PFSK-1 (cell line): Measurements from ENCODE around the gene USH2A.

Experiments used
- POLR2AphosphoS5 ChIP-seq: IDR thresholded peaks from 2 replicates; pipeline ENCODE4 v1.6.1; 2012; ENCODE audit warnings: low read depth, mild to moderate bottlenecking, control low read depth, low read length, moderate library complexity
- SIN3A ChIP-seq: IDR thresholded peaks from 2 replicates; pipeline ENCODE4 v1.6.1; 2012; ENCODE audit warnings: mild to moderate bottlenecking, low read length, moderate library complexity, borderline replicate concordance; ENCODE audit not compliant: insufficient read depth
- TAF1 ChIP-seq: IDR thresholded peaks from 2 replicates; pipeline ENCODE4 v1.6.1; 2012; ENCODE audit warnings: low read length, control low read depth, borderline replicate concordance; ENCODE audit not compliant: insufficient read depth
- TF ChIP-seq, protein P1 (sequence below), 2 experiments: IDR thresholded peaks; 2 replicates each; pipeline versions ENCODE4 v1.6.1 to v1.8.0; 2011 to 2012; ENCODE audit warnings: low read depth in 2 of 2, low read length in 2 of 2, control low read depth in 1 of 2, inconsistent platforms in 1 of 2, mild to moderate bottlenecking in 1 of 2, moderate library complexity in 1 of 2; ENCODE audit not compliant: insufficient read depth in 1 of 2

DNA sequence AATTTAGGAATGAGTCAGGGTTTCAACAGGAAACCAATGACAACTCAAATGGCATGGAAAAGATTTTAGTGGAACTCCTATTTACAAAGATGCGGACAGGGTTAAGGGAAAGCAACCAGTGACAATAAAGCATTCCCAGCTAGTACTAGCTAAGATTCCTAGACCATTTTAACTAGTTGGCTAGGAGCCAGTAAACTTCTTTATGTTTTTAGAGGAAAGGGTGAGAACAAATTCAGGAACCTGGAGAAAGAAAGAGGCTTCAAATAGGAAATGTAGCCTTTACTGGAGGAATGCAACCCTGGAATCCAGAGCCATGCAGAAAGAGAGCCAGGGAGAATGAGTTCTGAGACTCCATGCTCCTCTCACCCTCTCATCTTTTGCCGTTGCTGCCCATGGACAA lies 439.6 kb downstream of the USH2A start:
- no peak for TF ChIP-seq POLR2AphosphoS5
- TF ChIP-seq TAF1 = no peak
- no peak for TF ChIP-seq SIN3A
- TF ChIP-seq, protein P1, sequence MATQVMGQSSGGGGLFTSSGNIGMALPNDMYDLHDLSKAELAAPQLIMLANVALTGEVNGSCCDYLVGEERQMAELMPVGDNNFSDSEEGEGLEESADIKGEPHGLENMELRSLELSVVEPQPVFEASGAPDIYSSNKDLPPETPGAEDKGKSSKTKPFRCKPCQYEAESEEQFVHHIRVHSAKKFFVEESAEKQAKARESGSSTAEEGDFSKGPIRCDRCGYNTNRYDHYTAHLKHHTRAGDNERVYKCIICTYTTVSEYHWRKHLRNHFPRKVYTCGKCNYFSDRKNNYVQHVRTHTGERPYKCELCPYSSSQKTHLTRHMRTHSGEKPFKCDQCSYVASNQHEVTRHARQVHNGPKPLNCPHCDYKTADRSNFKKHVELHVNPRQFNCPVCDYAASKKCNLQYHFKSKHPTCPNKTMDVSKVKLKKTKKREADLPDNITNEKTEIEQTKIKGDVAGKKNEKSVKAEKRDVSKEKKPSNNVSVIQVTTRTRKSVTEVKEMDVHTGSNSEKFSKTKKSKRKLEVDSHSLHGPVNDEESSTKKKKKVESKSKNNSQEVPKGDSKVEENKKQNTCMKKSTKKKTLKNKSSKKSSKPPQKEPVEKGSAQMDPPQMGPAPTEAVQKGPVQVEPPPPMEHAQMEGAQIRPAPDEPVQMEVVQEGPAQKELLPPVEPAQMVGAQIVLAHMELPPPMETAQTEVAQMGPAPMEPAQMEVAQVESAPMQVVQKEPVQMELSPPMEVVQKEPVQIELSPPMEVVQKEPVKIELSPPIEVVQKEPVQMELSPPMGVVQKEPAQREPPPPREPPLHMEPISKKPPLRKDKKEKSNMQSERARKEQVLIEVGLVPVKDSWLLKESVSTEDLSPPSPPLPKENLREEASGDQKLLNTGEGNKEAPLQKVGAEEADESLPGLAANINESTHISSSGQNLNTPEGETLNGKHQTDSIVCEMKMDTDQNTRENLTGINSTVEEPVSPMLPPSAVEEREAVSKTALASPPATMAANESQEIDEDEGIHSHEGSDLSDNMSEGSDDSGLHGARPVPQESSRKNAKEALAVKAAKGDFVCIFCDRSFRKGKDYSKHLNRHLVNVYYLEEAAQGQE (IDR thresholded peaks at IDR 0.05; ENCODE audit: insufficient read depth in 1 of 2, low read depth in 2 of 2, low read length in 2 of 2) = no peak
